ENCODE data around the gene DPY19L2. TPM values are rescaled to one million over a fixed set of nuclear protein-coding genes. Genes with fewer than 3 reads are reported as not detected.
"Not testable (repeated sequence)": the region's sequence is repeated elsewhere in the genome, so short reads cannot be mapped to it uniquely, and the experiment has no call there.

The DPY19L2 gene
- polyA plus RNA-seq, 3 donors = not detected

DNA sequence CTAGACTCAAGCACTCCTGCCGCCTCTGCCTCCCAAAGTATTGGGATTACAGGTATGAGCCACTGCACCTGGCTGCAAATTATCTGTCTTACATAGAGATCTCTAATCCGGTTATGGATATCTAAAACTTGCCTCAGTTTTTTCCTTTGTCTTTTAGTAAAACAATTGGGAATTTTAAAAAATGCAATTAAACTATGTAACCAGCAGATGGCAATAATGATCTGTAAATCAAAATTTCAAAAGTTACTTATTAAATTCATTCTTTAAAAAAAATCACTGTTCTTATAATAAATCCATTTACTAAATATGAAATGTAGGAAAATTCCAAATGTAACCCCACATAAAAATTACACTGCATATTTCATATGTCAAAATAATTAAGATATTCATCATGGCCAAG lies 4.3 kb upstream of the DPY19L2 start:
- peaks cover 20% of the 10 kb centered on the region for H3K4me1 Mint-ChIP-seq
- intact Hi-C loops (cut with micrococcal nuclease) = not testable (repeated sequence)

DNA sequence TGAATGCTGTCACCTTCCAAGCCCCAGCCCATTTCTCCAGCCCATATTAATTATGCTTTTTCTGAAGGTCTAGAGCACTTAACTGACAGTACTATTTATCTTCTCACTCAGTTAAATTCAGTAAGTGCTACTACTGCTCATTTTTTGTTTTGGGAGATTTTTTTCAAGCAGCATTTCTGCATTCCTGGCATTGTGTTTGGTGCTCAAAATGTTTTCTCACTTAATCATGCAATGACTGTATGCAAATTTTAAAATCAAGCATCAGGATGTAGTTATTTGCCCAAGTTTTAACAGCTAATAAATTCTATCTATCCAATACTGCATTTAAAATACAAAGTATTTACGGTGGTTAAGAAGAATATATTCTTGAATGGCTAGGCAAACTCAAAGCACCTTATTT lies 1.6 kb upstream of the DPY19L2 start:
- intact Hi-C loops (cut with micrococcal nuclease) = loop anchor here in 1 of 2 donors (10.0 kb wide), 1 partner anchor 135 kb away; no protein-coding TSS in a partner anchor
- H3K9me3 Mint-ChIP-seq; H2AFZ ChIP-seq (ENCODE audit: insufficient read depth, low read depth, low read length, poor library complexity, severe bottlenecking); H3K36me3 ChIP-seq (replicated peaks in 1 of 2; ENCODE audit: control insufficient read depth in 1 of 2, insufficient read depth in 2 of 2, low read length in 2 of 2); H3K4me3 ChIP-seq (replicated peaks in 1 of 3; ENCODE audit: low read depth in 2 of 3, low read length in 3 of 3); H3K27ac Mint-ChIP-seq; H4K20me1 ChIP-seq (ENCODE audit: insufficient read depth, low read length); H3K27me3 ChIP-seq (ENCODE audit: control insufficient read depth in 2 of 2, insufficient read depth in 2 of 2, low read length in 2 of 2); H3K9ac ChIP-seq (ENCODE audit: insufficient read depth, low read length, poor library complexity, severe bottlenecking); DNase-seq; H3K4me2 ChIP-seq (replicated peaks; ENCODE audit: extremely low read depth, low read length, poor library complexity, severe bottlenecking); H3K36me3 Mint-ChIP-seq; H3K9me3 ChIP-seq (replicated peaks in 1 of 2; ENCODE audit: control insufficient read depth in 1 of 2, insufficient read depth in 1 of 2, low read length in 2 of 2); H3K79me2 ChIP-seq (ENCODE audit: insufficient read depth, low read length); H3K27ac ChIP-seq (ENCODE audit: low read depth in 1 of 2, low read length in 2 of 2): not testable (repeated sequence)
- Mint-ChIP-seq H3K4me1 (peaks cover 28% of the 10 kb centered on the region), H3K27me3 (ENCODE audit: low read depth in 3 of 3) (peaks cover 18 to 28% (median 24%) of the 10 kb centered on the region in 3 donors), H3K4me3 (peak overlapping the region in 1 of 2 donors; percentile 96)
- peaks cover 6 to 23% of the 10 kb centered on the region in 2 donors for H3K4me1 ChIP-seq (ENCODE audit: control insufficient read depth in 1 of 2, insufficient read depth in 2 of 2, low read length in 2 of 2)
- WGBS (ENCODE audit: insufficient coverage) = no CpG with 5 or more reads among the region's 1 CpG

More for the DNA sequence above, 4.3 kb upstream of the DPY19L2 start:
- not testable (repeated sequence) for H4K20me1 ChIP-seq (ENCODE audit: insufficient read depth, low read length); H3K36me3 Mint-ChIP-seq; H3K9me3 Mint-ChIP-seq; H3K27me3 ChIP-seq (ENCODE audit: control insufficient read depth in 2 of 2, insufficient read depth in 2 of 2, low read length in 2 of 2); H3K36me3 ChIP-seq (replicated peaks in 1 of 2; ENCODE audit: control insufficient read depth in 1 of 2, insufficient read depth in 2 of 2, low read length in 2 of 2); DNase-seq; H3K27ac ChIP-seq (ENCODE audit: low read depth in 1 of 2, low read length in 2 of 2); H3K9me3 ChIP-seq (replicated peaks in 1 of 2; ENCODE audit: control insufficient read depth in 1 of 2, insufficient read depth in 1 of 2, low read length in 2 of 2); H3K9ac ChIP-seq (ENCODE audit: insufficient read depth, low read length, poor library complexity, severe bottlenecking); H3K4me2 ChIP-seq (replicated peaks; ENCODE audit: extremely low read depth, low read length, poor library complexity, severe bottlenecking); H3K4me3 Mint-ChIP-seq; H3K27ac Mint-ChIP-seq; H3K4me3 ChIP-seq (replicated peaks in 1 of 3; ENCODE audit: low read depth in 2 of 3, low read length in 3 of 3); H3K79me2 ChIP-seq (ENCODE audit: insufficient read depth, low read length); H2AFZ ChIP-seq (ENCODE audit: insufficient read depth, low read depth, low read length, poor library complexity, severe bottlenecking)
- H3K27me3 Mint-ChIP-seq (ENCODE audit: low read depth in 3 of 3) = peaks cover 16 to 24% (median 21%) of the 10 kb centered on the region in 3 donors
- peaks cover 6 to 19% of the 10 kb centered on the region in 2 donors for H3K4me1 ChIP-seq (ENCODE audit: control insufficient read depth in 1 of 2, insufficient read depth in 2 of 2, low read length in 2 of 2)
- TF ChIP-seq, protein P1, sequence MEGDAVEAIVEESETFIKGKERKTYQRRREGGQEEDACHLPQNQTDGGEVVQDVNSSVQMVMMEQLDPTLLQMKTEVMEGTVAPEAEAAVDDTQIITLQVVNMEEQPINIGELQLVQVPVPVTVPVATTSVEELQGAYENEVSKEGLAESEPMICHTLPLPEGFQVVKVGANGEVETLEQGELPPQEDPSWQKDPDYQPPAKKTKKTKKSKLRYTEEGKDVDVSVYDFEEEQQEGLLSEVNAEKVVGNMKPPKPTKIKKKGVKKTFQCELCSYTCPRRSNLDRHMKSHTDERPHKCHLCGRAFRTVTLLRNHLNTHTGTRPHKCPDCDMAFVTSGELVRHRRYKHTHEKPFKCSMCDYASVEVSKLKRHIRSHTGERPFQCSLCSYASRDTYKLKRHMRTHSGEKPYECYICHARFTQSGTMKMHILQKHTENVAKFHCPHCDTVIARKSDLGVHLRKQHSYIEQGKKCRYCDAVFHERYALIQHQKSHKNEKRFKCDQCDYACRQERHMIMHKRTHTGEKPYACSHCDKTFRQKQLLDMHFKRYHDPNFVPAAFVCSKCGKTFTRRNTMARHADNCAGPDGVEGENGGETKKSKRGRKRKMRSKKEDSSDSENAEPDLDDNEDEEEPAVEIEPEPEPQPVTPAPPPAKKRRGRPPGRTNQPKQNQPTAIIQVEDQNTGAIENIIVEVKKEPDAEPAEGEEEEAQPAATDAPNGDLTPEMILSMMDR (IDR thresholded peaks at IDR 0.05) = peak; percentile 19
- no CpG with 5 or more reads among the region's 2 CpGs for WGBS (ENCODE audit: insufficient coverage)

DNA sequence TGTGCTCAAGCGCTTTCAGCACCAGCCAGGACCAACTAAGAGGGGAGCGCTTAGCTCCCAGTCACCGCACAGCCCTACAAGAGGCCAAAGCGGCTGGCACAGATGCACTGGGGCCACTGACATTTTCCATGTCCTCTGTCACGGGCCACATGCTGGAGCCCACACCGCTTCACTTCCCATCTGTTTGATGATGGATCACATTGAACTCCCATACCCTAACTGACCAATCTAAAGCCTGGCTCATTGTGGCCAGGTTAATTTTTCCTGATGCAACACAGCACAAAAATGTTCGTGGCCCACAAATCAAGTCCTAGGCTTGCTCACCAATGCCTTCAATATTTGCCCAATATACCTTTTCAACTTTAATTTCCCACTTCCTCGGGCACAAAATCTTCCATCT lies 1.1 kb upstream of the DPY19L2 start:
- H3K27ac ChIP-seq (ENCODE audit: low read depth in 1 of 2, low read length in 2 of 2); H4K20me1 ChIP-seq (ENCODE audit: insufficient read depth, low read length); H3K9ac ChIP-seq (ENCODE audit: insufficient read depth, low read length, poor library complexity, severe bottlenecking); H3K9me3 Mint-ChIP-seq; DNase-seq; H3K27ac Mint-ChIP-seq; H3K27me3 ChIP-seq (ENCODE audit: control insufficient read depth in 2 of 2, insufficient read depth in 2 of 2, low read length in 2 of 2); H3K9me3 ChIP-seq (replicated peaks in 1 of 2; ENCODE audit: control insufficient read depth in 1 of 2, insufficient read depth in 1 of 2, low read length in 2 of 2); H3K79me2 ChIP-seq (ENCODE audit: insufficient read depth, low read length); H3K36me3 Mint-ChIP-seq; H3K36me3 ChIP-seq (replicated peaks in 1 of 2; ENCODE audit: control insufficient read depth in 1 of 2, insufficient read depth in 2 of 2, low read length in 2 of 2): not testable (repeated sequence)
- Histone ChIP-seq H3K4me1 (ENCODE audit: control insufficient read depth in 1 of 2, insufficient read depth in 2 of 2, low read length in 2 of 2) (peaks cover 6 to 23% of the 10 kb centered on the region in 2 donors), H3K4me2 (replicated peaks; ENCODE audit: extremely low read depth, low read length, poor library complexity, severe bottlenecking) (peak overlapping the region; percentile 85), H2AFZ (ENCODE audit: insufficient read depth, low read depth, low read length, poor library complexity, severe bottlenecking) (peak overlapping the region; percentile 93), H3K4me3 (replicated peaks in 1 of 3; ENCODE audit: low read depth in 2 of 3, low read length in 3 of 3) (peak overlapping the region in 1 of 3 experiments; percentile 80)
- intact Hi-C loops (cut with micrococcal nuclease) = loop anchor here in 1 of 2 donors (10.0 kb wide), 1 partner anchor 135 kb away; no protein-coding TSS in a partner anchor
- 60% methylated on average over 1 of the region's 8 CpGs for WGBS (ENCODE audit: insufficient coverage)
- peaks cover 18 to 28% (median 24%) of the 10 kb centered on the region in 3 donors for H3K27me3 Mint-ChIP-seq (ENCODE audit: low read depth in 3 of 3)
- H3K4me1 Mint-ChIP-seq = peaks cover 28% of the 10 kb centered on the region
- peak overlapping the region; percentile 86 to 96 for H3K4me3 Mint-ChIP-seq

DNA sequence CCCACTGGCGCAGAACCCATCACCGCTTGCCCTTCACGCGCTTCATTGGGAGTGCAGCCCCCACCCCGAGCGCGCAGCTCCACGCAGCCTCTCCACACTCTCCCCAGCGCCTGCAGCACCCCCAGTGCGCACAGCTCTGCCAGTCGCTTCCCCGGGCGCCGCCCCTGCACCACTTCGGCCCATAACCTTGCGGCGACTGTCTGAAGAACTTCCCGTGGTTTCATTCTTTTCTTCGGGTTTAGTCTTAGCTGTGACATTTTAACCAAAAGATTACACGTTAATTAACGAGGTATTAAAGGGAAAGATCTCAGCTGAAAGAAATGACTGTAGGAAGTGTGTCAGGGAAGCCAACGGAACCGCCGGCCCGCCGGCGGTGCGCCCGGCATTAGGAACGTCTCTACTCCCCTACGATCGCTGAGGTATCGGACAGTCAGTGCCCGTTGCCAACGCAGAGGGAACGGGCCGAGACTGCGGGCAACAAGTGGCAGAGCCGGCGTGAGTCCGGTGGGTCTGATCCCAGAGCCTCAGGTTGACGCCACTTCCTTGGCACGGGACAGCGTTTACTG lies 590 bp upstream of the DPY19L2 start:
- H3K36me3 Mint-ChIP-seq; H3K36me3 ChIP-seq (replicated peaks in 1 of 2; ENCODE audit: control insufficient read depth in 1 of 2, insufficient read depth in 2 of 2, low read length in 2 of 2); H3K9me3 ChIP-seq (replicated peaks in 1 of 2; ENCODE audit: control insufficient read depth in 1 of 2, insufficient read depth in 1 of 2, low read length in 2 of 2); H3K27ac ChIP-seq (ENCODE audit: low read depth in 1 of 2, low read length in 2 of 2); H3K79me2 ChIP-seq (ENCODE audit: insufficient read depth, low read length); DNase-seq; H4K20me1 ChIP-seq (ENCODE audit: insufficient read depth, low read length); H3K27me3 ChIP-seq (ENCODE audit: control insufficient read depth in 2 of 2, insufficient read depth in 2 of 2, low read length in 2 of 2); H3K9me3 Mint-ChIP-seq: not testable (repeated sequence)
- H3K9ac ChIP-seq (ENCODE audit: insufficient read depth, low read length, poor library complexity, severe bottlenecking) = peak overlapping the region; percentile 36
- H3K4me2 ChIP-seq (replicated peaks; ENCODE audit: extremely low read depth, low read length, poor library complexity, severe bottlenecking) = peak overlapping the region; percentile 85
- WGBS (ENCODE audit: insufficient coverage) = 0% methylated on average over 30 of the region's 44 CpGs
- peaks cover 18 to 28% (median 24%) of the 10 kb centered on the region in 3 donors for H3K27me3 Mint-ChIP-seq (ENCODE audit: low read depth in 3 of 3)
- intact Hi-C loops (cut with micrococcal nuclease) = loop anchor here in 1 of 2 donors (10.0 kb wide), 1 partner anchor 136 kb away; no protein-coding TSS in a partner anchor
- H3K4me3 ChIP-seq (replicated peaks in 1 of 3; ENCODE audit: low read depth in 2 of 3, low read length in 3 of 3) = peak overlapping the region; percentile 42 to 80 (median 65)
- peak overlapping the region; percentile 86 to 96 for H3K4me3 Mint-ChIP-seq
- peaks cover 6 to 23% of the 10 kb centered on the region in 2 donors for H3K4me1 ChIP-seq (ENCODE audit: control insufficient read depth in 1 of 2, insufficient read depth in 2 of 2, low read length in 2 of 2)
- peaks cover 28% of the 10 kb centered on the region for H3K4me1 Mint-ChIP-seq
- H3K27ac Mint-ChIP-seq = peak overlapping the region in 1 of 7 donors; percentile 57
- peak overlapping the region; percentile 93 for H2AFZ ChIP-seq (ENCODE audit: insufficient read depth, low read depth, low read length, poor library complexity, severe bottlenecking)

Data from CD14-positive monocyte (primary cell).